HG03139 (cell line): ENCODE measurements around the gene CDKN1B.

Experiments
- ATAC-seq: cut with Tn5 transposase; IDR thresholded peaks from one replicate; pipeline ENCODE4 v1.9.1; 2021; ENCODE audit not compliant: unreplicated experiment

Gene CDKN1B

GRCh38 chr12:12716793-12717585 is at the start of gene CDKN1B:
CDKN1B (plus strand) TSS chr12:12717368; CDS start chr12:12717840, 472 bp downstream.
- ATAC-seq: peak; percentile 46

GRCh38 chr12:12668005-12668404 is 49.2 kb upstream of the CDKN1B start:
- ATAC-seq: no peak

- no peak for ATAC-seq
Measured at GRCh38 chr12:12669020-12669419, 48.1 kb upstream of the CDKN1B start.

GRCh38 chr12:12671850-12672660 is 45.1 kb upstream of the CDKN1B start:
- no peak for ATAC-seq

- ATAC-seq: no peak
Measured at GRCh38 chr12:12673296-12673695, 43.9 kb upstream of the CDKN1B start.

DNA sequence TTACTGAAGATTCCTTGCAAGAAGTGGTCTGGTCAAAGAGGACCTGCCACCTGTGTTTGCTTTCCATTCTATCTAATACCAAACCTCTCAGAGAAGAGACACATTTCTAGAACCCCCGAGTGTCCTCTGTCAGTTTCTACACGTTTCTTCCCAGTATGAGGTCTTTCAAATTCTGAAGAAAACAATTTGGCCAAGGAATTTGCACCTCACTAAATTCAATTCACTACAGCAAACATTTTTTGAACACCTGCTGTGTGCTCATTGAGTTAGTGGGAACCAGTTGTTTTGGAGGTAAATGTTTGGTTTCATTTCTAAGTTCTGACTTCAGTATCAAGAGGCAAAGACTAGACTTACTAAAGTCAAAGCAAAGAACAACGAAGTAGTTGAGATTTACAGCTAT is 40.6 kb upstream of the CDKN1B start:
- ATAC-seq: no peak

DNA sequence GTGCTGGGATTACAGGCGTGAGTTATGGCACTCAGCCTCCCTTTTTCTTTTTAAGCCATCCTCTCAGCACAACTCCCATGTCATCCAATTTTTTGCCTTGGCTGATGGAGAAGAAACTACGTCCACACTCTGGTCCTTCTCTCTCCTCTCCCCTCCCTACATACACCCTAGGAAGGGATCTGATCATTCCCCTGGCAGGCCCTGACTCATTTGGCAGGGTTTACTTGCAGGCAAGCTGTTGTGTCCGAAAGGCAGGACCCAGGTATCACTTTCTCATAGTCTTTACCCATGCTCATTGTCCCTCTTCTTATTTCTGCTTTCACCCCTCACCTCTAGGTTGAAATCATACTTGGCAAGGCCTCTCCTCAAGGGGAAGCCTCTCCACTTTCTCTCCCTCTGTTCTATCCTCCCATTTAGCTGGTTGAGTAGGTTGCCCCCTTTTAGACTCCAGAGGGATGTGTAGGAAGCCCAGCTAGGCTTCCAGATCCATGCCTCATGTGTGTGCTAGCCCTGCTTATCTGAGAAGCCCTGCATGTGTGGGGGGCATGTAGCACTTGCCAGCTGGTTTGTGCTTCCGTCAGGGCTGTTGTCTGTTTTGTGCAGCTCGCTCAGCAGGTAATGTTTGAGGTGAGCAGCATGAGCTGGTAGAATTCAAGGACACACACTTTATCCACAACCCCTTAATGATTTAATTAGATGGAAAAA is 36.0 kb upstream of the CDKN1B start:
- ATAC-seq: no peak

GRCh38 chr12:12682284-12682683 is 34.9 kb upstream of the CDKN1B start:
- ATAC-seq: no peak

DNA sequence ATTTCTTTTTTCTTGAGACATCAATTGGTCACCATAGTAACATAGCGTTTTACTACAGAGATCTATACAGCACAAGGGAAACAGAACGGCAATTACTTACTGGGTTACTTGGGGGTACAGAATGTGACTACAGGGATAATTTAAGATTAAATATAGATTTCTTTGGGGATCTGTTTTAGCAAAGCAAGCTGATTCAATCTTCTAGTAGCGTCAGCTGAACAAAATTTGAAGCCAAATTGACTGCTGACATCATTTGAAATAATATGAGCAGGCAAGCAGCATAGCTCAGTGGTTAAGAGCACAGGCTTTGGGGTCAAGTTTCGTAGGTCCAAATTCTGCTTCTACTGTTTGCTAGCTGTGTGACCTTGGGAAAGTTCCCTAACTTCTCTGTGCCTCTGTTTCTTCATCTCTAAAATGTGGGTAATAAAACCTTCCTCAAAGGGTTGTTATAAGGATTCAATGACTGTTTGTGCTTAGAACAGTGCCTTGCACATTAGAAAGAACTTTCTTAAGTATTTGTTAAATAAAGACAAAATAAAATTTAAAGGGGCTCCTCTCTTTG is 34.0 kb upstream of the CDKN1B start:
- no peak for ATAC-seq

- ATAC-seq: no peak
Measured at GRCh38 chr12:12683725-12684124, 33.4 kb upstream of the CDKN1B start.

GRCh38 chr12:12684375-12685106 is 32.6 kb upstream of the CDKN1B start:
- no peak for ATAC-seq

DNA sequence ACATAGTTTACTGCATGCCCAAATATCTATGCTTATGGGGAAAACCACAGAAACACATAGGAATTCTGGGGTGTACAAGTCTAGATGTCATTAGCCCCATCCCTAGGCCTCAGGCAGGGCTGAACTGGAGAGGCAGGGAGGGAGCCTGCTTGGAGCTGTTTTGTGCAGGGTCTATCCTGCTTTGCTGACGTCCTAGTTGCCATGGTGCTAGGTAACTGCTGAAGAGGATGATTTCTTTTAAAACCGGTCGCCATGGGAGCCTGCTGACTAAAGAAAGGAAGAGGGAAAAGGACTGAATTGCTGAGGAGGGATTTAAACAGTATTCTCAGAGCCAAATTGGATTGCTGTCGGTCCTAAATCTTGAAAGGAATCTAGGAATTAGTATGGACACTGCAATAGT is 31.9 kb upstream of the CDKN1B start:
- ATAC-seq: no peak

DNA sequence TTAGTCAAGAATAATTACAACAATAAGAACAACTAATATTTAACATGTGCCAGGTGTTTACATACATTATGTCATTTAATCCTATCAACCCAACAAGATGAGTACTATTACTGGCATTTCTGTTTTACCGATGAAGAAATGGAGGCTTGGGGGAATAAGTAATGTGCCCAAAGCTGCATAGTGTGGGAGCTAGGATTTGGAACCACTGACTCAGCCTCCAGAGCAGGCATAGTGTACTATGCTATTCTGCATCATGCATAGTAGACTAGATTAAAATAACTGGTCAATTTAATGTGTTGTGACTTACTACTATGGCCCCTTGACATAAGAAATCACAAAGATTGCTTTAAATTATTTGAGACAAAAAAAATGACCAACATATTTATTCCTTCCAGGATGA is 30.7 kb upstream of the CDKN1B start:
- ATAC-seq: no peak

GRCh38 chr12:12686925-12687324 is 30.2 kb upstream of the CDKN1B start:
- no peak for ATAC-seq

- no peak for ATAC-seq
Measured at GRCh38 chr12:12689647-12690300, 27.4 kb upstream of the CDKN1B start.

GRCh38 chr12:12691549-12691948 is 25.6 kb upstream of the CDKN1B start:
- no peak for ATAC-seq

- no peak for ATAC-seq
Measured at GRCh38 chr12:12693111-12693671, 24.0 kb upstream of the CDKN1B start.

DNA sequence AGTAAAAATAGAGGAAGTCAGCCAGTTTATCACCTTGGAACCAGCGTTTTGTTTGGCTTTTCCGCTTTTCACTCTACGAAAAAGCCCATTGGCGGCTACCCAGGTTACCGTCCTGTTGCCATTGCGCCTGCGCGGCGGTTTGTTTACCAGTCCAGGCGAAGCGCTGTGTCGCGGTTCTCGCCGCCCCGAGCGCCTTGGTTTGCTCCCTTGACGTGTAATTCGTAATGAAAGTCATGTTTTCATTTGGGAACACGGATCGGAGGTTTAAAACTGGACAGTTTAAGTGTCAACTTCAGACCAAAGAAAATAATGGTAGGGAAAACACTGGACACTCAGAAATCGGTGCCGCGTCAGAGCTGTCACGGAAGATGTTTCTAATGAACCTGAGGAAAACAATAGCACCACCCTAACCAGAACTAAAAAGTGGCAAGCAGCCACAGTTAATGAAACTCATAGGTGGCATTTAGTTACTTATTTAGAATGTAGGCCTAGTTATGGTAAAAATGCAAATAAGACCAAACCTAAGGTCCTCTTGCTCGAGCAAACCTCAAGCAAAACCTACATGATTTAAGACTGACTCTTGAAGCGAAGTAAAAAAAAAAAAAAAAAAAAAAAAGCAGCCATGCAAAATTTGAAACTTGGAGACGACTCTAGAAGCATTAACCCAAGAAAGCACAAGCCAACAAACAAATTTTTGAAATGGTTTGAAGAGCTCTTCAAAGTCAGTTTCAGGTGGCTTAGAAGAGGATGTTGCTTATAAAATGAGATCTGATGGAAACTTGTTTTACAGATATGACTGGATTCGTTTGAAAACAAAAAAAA is 20.4 kb upstream of the CDKN1B start:
- peak; percentile 63 for ATAC-seq

DNA sequence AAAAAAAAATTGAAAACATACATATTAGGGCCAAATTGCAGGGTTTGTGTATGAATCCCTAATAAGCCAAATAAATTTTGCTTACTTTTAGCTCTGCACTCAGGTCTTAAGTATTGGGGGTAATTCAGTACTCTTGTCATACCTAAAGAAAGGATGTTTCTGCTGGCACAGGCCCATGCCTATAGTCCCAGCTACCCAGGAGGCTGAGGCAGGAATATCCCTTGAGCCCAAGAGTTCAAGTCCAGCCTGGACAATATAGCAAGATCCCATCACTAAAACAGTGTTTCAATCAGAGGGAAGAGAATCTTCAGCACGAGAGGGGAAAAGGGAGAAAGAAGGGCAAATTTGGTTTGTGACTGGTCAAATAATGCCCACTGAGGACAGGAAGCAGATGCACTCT is 17.8 kb upstream of the CDKN1B start:
- no peak for ATAC-seq
